ENCODE data around the gene CMSS1.

- TF ChIP-seq CTCF (IDR thresholded peaks at IDR 0.05), result no peak
- TF ChIP-seq EP300 (IDR thresholded peaks at IDR 0.05), result no peak
These were observed 152.5 kb downstream of the CMSS1 start for GRCh38 chr3:99970198-99970597.
